BLaER1 (cell line): ENCODE measurements around the gene SEPHS1.
"Not testable (repeated sequence)": the region's sequence is repeated elsewhere in the genome, so short reads cannot be mapped to it uniquely, and the experiment has no call there.

ENCODE experiments used
- H3K27ac ChIP-seq: shearing (Covaris generic); formaldehyde crosslinking; 2 replicates; pipeline ENCODE4 v1.8.1; 2022
- H3K27me3 ChIP-seq: shearing (Covaris generic); formaldehyde crosslinking; 2 replicates; pipeline ENCODE4 v1.8.1; 2022
- H3K36me3 ChIP-seq: shearing (Covaris generic); formaldehyde crosslinking; 2 replicates; pipeline ENCODE4 v1.8.1; 2022
- H3K4me1 ChIP-seq: shearing (Covaris generic); formaldehyde crosslinking; 2 replicates; pipeline ENCODE4 v1.8.1; 2022
- H3K4me2 ChIP-seq: shearing (Covaris generic); formaldehyde crosslinking; 2 replicates; pipeline ENCODE4 v1.8.1; 2022
- H3K4me3 ChIP-seq: shearing (Covaris generic); formaldehyde crosslinking; 2 replicates; pipeline ENCODE4 v1.8.1; 2022
- H3K9ac ChIP-seq: shearing (Covaris generic); formaldehyde crosslinking; 2 replicates; pipeline ENCODE4 v1.8.1; 2022
- H3K9me3 ChIP-seq: shearing (Covaris generic); formaldehyde crosslinking; 2 replicates; pipeline ENCODE4 v1.8.1; 2022
- H4K20me1 ChIP-seq: shearing (Covaris generic); formaldehyde crosslinking; 2 replicates; pipeline ENCODE4 v1.8.1; 2022
- Cebpa-rat ChIP-seq: shearing (Covaris generic); IDR thresholded peaks from 2 replicates; pipeline ENCODE4 v1.8.1; 2022

SEPHS1 gene

GRCh38 chr10:13331646-13332045 is 16.4 kb downstream of the SEPHS1 start:
- Histone ChIP-seq H3K27me3 (no peaks in the 10 kb centered on the region), H3K36me3 (peaks cover 99% of the 10 kb centered on the region), H3K9ac (no peak overlapping the region), H3K27ac (no peak overlapping the region), H4K20me1 (peaks cover 20% of the 10 kb centered on the region), H3K4me2 (no peak overlapping the region), H3K9me3 (no peaks in the 10 kb centered on the region), H3K4me3 (no peak overlapping the region), H3K4me1 (peaks cover 6% of the 10 kb centered on the region; the same call in 1 of the 2 replicates)
- TF ChIP-seq Cebpa-rat = no peak

GRCh38 chr10:13330980-13331379 is 17.1 kb downstream of the SEPHS1 start:
- not testable (repeated sequence) for H3K4me1 ChIP-seq, H3K9me3 ChIP-seq, H3K4me2 ChIP-seq, H3K4me3 ChIP-seq, H3K9ac ChIP-seq, H3K27ac ChIP-seq, H3K27me3 ChIP-seq
- H3K36me3 ChIP-seq = peaks cover 99% of the 10 kb centered on the region
- peaks cover 17% of the 10 kb centered on the region for H4K20me1 ChIP-seq

GRCh38 chr10:13329565-13329964 is 18.5 kb downstream of the SEPHS1 start:
- no peak for TF ChIP-seq Cebpa-rat
- H3K27me3 ChIP-seq = no peaks in the 10 kb centered on the region
- no peak overlapping the region for H3K27ac ChIP-seq
- H3K4me1 ChIP-seq = peaks cover 6% of the 10 kb centered on the region; the same call in 1 of the 2 replicates
- H3K4me2 ChIP-seq = no peak overlapping the region
- peaks cover 17% of the 10 kb centered on the region for H4K20me1 ChIP-seq
- H3K9me3 ChIP-seq = no peaks in the 10 kb centered on the region
- no peak overlapping the region for H3K9ac ChIP-seq
- no peak overlapping the region for H3K4me3 ChIP-seq
- peaks cover 99% of the 10 kb centered on the region for H3K36me3 ChIP-seq

GRCh38 chr10:13328613-13329012 is 19.5 kb downstream of the SEPHS1 start:
- no peak overlapping the region for H3K27ac ChIP-seq
- H3K36me3 ChIP-seq = peaks cover 99% of the 10 kb centered on the region
- H4K20me1 ChIP-seq = peaks cover 17% of the 10 kb centered on the region
- TF ChIP-seq Cebpa-rat = no peak
- H3K9me3 ChIP-seq = no peaks in the 10 kb centered on the region
- no peak overlapping the region for H3K9ac ChIP-seq
- H3K4me1 ChIP-seq = peaks cover 6% of the 10 kb centered on the region; the same call in 1 of the 2 replicates
- H3K27me3 ChIP-seq = no peaks in the 10 kb centered on the region
- no peak overlapping the region for H3K4me3 ChIP-seq
- no peak overlapping the region for H3K4me2 ChIP-seq

GRCh38 chr10:13328126-13328525 is 20.0 kb downstream of the SEPHS1 start:
- no peak for TF ChIP-seq Cebpa-rat
- Histone ChIP-seq H3K9ac (no peak overlapping the region), H3K4me2 (no peak overlapping the region), H3K36me3 (peaks cover 99% of the 10 kb centered on the region), H3K4me3 (no peak overlapping the region), H3K27me3 (no peaks in the 10 kb centered on the region), H4K20me1 (peaks cover 17% of the 10 kb centered on the region), H3K4me1 (peaks cover 6% of the 10 kb centered on the region; the same call in 1 of the 2 replicates), H3K27ac (no peak overlapping the region), H3K9me3 (no peaks in the 10 kb centered on the region)

- Histone ChIP-seq H3K36me3 (peaks cover 99% of the 10 kb centered on the region), H3K4me1 (peaks cover 6% of the 10 kb centered on the region; the same call in 1 of the 2 replicates), H3K27ac (no peak overlapping the region), H3K4me3 (no peak overlapping the region), H3K9me3 (no peaks in the 10 kb centered on the region), H3K9ac (no peak overlapping the region), H3K27me3 (no peaks in the 10 kb centered on the region), H3K4me2 (no peak overlapping the region), H4K20me1 (peaks cover 17% of the 10 kb centered on the region)
- no peak for TF ChIP-seq Cebpa-rat
Observed at GRCh38 chr10:13327534-13327933, 20.6 kb downstream of the SEPHS1 start.

GRCh38 chr10:13322615-13323148 is 25.4 kb downstream of the SEPHS1 start:
- no peaks in the 10 kb centered on the region for H3K9me3 ChIP-seq
- H3K27me3 ChIP-seq = no peaks in the 10 kb centered on the region
- TF ChIP-seq Cebpa-rat = no peak
- no peak overlapping the region for H3K4me2 ChIP-seq
- no peak overlapping the region for H3K27ac ChIP-seq
- H4K20me1 ChIP-seq = no peaks in the 10 kb centered on the region
- H3K4me1 ChIP-seq = no peaks in the 10 kb centered on the region
- H3K9ac ChIP-seq = no peak overlapping the region
- peaks cover 94% of the 10 kb centered on the region for H3K36me3 ChIP-seq
- H3K4me3 ChIP-seq = no peak overlapping the region

GRCh38 chr10:13321576-13321975 is 26.5 kb downstream of the SEPHS1 start:
- no peak overlapping the region for H3K27ac ChIP-seq
- TF ChIP-seq Cebpa-rat = no peak
- no peaks in the 10 kb centered on the region for H4K20me1 ChIP-seq
- H3K9me3 ChIP-seq = no peaks in the 10 kb centered on the region
- H3K4me2 ChIP-seq = no peak overlapping the region
- peaks cover 93% of the 10 kb centered on the region for H3K36me3 ChIP-seq
- H3K4me3 ChIP-seq = no peak overlapping the region
- no peak overlapping the region for H3K9ac ChIP-seq
- no peaks in the 10 kb centered on the region for H3K27me3 ChIP-seq
- H3K4me1 ChIP-seq = no peaks in the 10 kb centered on the region

- H3K9me3 ChIP-seq = no peaks in the 10 kb centered on the region
Observed at GRCh38 chr10:13319166-13319565, 28.9 kb downstream of the SEPHS1 start.

GRCh38 chr10:13317474-13317873 is 30.6 kb downstream of the SEPHS1 start:
- H3K4me2 ChIP-seq = no peak overlapping the region
- H3K4me3 ChIP-seq = no peak overlapping the region
- no peaks in the 10 kb centered on the region for H3K9me3 ChIP-seq
- H3K4me1 ChIP-seq = no peaks in the 10 kb centered on the region
- no peak for TF ChIP-seq Cebpa-rat
- no peak overlapping the region for H3K27ac ChIP-seq
- no peak overlapping the region for H3K9ac ChIP-seq
- H3K36me3 ChIP-seq = peaks cover 52% of the 10 kb centered on the region
- H3K27me3 ChIP-seq = no peaks in the 10 kb centered on the region
- H4K20me1 ChIP-seq = no peaks in the 10 kb centered on the region

More at GRCh38 chr10:13319166-13319565, 28.9 kb downstream of the SEPHS1 start:
- Histone ChIP-seq H3K4me2 (no peak overlapping the region), H3K4me3 (no peak overlapping the region), H3K36me3 (peaks cover 69% of the 10 kb centered on the region), H3K27me3 (no peaks in the 10 kb centered on the region), H3K9ac (no peak overlapping the region), H3K27ac (no peak overlapping the region), H4K20me1 (no peaks in the 10 kb centered on the region), H3K4me1 (no peaks in the 10 kb centered on the region)
- TF ChIP-seq Cebpa-rat = no peak

- no peak overlapping the region for H3K4me2 ChIP-seq
- H3K9ac ChIP-seq = no peak overlapping the region
- H3K36me3 ChIP-seq = peaks cover 45% of the 10 kb centered on the region
- no peaks in the 10 kb centered on the region for H3K4me1 ChIP-seq
- no peak overlapping the region for H3K4me3 ChIP-seq
- H3K27me3 ChIP-seq = no peaks in the 10 kb centered on the region
- no peak overlapping the region for H3K27ac ChIP-seq
- TF ChIP-seq Cebpa-rat = no peak
- no peaks in the 10 kb centered on the region for H4K20me1 ChIP-seq
- no peaks in the 10 kb centered on the region for H3K9me3 ChIP-seq
Observed at GRCh38 chr10:13316635-13317311, 31.3 kb downstream of the SEPHS1 start.
